ENCODE data around the gene KLHL22.
"Not testable (repeated sequence)": the region's sequence is repeated elsewhere in the genome, so short reads cannot be mapped to it uniquely, and the experiment has no call there.

The KLHL22 gene

GRCh38 chr22:20494978-20495860 is at the start of gene KLHL22:
Gene KLHL22, minus strand, starts transcription at chr22:20495795. Its CDS starts 6,584 bp downstream, at chr22:20489211.
- peak; percentile 51 for DNase-seq (ENCODE audit: low spot score)

DNA sequence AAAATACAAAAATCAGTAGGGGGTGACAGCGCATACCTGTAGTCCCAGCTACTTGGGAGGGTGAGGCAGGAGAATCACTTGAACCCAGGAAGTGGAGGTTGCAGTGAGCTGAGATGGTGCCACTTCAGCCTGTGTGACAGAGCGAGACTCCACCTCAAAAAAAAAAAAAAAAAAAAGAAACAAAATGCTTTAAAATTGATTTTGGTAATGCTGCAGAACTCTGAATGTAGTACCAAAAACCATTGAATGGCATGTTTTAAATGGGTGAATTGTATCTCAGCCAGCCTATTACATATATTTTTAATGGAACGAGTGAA is 49.7 kb upstream of the KLHL22 start:
- DNase-seq (ENCODE audit: low spot score) = not testable (repeated sequence)

DNA sequence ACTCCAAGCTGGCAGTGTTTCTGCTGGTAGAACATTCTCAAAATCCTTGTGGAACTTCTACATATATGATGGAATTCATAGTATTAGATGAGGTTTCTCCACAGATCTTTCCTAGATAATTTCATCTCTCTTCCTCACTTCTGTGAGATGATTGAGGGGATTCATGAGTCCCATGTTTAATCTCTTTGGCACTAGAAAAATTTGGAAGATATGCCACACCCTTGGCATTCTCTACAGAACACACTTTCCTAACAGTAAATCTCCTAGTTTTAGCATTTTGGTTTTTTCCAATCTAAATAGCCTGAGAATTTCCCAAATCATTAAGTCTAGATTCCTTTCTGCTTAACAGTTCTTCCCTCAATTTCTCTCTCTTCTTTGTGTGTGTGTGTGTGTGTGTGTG is 47.1 kb upstream of the KLHL22 start:
- no peak for DNase-seq (ENCODE audit: low spot score)

DNA sequence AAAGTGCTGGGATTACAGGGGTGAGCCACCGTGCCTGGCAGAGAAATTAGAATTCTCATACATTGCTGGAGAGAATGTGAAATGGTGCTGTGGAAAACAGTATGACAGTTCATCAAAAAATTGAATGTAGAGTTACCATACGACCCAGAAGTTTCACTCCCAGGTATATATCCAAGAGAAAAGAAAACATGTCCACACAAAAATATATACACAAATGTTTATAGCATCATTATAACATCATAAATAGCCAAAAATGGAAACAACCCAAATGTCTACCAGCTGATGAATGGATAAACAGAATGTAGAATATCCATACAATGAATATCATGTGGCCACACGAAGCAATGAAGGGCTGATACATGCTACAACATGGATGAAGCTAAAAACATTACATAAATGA is 46.5 kb upstream of the KLHL22 start:
- DNase-seq (ENCODE audit: low spot score) = no peak

DNA sequence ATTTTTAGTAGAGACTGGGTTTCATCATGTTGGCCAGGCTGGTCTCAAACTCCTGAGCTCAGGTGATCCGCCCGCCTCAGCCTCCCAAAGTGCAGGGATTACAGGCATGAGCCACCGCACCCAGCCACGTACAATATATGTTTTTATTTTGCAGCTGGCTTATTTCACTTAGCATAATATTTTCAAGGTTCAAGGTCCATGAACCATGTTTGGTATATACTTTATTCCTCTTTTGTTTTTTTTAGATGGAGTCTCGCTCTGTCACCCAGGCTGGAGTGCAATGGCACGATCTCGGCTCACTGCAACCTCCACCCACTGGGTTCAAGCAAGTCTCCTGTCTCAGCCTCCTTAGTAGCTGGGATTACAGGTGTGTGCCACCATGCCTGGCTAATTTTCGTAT is 43.3 kb upstream of the KLHL22 start:
- DNase-seq (ENCODE audit: low spot score) = not testable (repeated sequence)

- no peak for DNase-seq (ENCODE audit: low spot score)
Observed at GRCh38 chr22:20537983-20538382, 42.4 kb upstream of the KLHL22 start.

DNA sequence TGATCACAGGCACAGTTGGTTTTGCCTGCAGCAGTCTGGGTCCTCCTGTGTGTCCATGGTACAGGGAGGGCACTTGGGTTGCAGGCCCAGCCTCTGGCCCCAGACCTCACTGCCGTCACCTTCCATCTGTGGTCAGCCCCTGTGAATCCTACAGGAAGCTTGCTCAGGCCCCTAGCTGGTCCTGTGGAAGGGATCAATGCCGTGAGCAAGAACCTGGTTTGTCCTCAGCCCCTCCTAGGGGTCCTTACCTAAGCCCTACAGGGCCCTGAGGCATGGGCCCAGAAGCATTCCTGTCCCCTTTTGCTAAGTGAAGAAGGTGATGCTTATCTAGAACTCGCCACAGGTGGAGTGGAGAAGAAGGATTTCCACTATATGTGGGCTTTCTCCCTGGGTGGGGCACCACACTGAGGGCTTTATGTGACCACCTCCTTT is 41.7 kb upstream of the KLHL22 start:
- DNase-seq (ENCODE audit: low spot score) = no peak

- no peak for DNase-seq (ENCODE audit: low spot score)
Observed at GRCh38 chr22:20536590-20537324, 41.2 kb upstream of the KLHL22 start.

GRCh38 chr22:20533879-20534265 is 38.3 kb upstream of the KLHL22 start:
- DNase-seq (ENCODE audit: low spot score) = no peak

- no peak for DNase-seq (ENCODE audit: low spot score)
Observed at GRCh38 chr22:20533095-20533878, 37.7 kb upstream of the KLHL22 start.

DNA sequence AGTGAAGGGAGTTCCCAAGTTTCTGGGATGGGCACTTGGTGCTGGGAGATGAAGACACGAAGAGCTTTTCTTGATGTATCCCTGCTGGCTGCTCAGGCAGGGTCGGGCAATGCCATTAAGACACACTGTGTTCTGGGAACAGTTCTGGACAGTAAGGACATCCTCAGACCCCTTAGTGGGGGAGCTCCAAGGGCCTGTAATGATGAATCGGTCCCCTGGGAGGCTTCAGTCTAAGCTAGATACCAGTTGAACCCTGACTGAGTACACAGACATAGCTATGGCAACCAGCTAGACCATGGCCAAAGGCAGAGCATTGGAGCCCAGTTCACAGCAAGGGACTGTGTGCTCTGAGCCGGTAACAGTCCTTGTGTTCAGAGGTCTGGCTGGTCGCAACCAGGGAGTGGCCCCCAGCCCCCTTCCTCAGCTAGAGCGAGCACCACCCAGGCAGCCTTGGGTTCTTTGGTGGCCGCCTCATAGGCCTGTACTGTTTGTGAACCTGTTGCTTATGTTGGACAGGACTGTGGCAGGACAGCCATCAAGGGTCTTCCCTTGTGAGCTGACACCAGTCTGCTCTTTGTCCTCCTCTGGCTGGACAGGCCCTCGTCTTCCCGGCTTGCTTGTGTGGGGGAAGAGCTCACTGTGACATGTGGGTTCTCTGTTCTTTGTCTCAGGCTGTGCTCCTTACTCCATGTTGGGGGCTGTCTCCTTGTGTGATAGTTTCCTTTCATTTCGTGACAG is 36.8 kb upstream of the KLHL22 start:
- no peak for DNase-seq (ENCODE audit: low spot score)

DNA sequence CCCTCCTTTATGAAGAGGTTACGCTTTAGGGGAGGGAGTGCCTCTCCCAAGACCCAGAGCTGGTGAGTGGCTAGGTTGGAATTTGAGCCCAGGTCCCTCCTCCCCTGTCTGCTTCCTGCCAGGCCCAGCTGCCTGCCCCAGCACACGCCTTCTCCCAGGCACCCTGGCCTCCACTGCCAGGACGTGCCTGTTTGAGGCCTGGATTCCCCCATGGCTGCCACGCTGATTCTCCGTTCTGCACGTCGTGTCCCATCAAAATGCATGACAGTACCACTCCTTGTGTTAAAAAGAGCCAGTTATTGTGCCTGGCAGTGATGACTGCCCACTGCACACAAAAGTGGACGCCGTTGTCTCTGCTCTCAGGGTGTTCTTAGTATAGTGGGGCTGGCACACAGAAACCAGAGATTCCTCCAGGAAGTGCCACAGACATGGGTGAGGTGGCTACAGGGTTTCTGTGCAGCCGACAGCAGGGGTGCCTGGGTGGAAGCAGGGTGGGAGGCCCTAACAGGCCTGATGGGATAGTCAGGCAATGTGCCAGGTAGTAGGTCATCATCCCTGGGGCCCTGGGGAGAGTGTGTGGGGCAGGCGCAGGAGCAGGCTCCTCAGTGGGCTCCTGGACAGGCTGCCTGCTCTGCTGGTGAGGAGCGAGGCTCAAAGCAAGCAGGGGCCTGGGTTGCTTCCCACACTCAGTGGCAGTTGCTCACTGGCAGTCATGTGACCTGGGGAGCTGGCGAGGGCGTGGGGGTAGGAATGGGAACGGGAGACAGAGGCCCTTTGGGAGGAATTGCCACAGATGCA is 36.0 kb upstream of the KLHL22 start:
- no peak for DNase-seq (ENCODE audit: low spot score)

DNA sequence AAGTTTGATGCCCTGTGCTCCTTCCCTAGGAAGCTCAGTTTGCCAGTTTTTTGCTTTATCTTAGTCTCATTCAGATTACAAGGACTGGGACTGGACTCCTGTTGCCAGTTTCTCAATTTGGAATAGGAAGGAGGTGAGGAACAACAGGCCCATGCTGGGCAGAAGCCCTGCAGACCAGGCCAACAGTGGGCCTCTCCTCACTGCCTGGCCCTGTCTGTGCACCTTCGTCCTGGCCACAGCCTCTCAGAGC is 35.5 kb upstream of the KLHL22 start:
- DNase-seq (ENCODE audit: low spot score) = no peak

DNA sequence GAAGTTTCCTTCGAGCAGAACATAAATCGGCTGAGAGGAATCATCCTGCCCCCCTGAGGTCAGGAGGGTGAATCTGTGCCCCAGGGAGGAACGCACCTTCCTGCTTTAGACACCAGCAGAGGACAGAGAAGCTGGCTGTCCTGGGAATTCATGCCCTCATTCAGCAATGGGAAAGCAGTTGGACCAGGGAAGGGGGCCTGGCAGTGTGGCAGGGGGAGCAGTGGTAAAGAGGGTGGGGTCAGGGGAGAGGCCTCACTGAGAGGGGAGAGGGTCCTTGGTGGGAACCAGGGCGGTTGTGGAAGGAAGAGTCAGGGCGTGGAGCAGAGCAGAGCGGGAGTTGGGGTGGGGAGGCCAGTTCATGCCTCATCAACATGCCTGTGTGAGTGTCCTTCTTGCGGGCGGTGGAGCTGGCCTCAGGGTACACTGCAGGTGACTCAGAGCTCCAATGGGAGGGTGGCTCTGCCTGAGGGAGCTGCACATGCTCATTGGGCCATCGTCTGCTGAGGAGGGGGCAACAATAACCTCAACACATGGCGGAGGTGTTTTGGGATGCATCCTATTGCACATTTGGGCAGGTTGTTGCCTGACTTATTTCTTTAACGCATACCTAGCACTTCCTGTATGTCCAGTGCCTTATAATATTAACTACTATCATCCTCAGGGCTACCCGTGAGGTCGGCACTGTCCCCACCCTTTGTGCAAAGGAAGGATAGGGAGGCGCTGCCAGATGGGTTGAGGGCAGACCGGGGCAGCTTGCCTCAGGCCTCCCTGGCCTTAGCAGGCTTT is 35.0 kb upstream of the KLHL22 start:
- no peak for DNase-seq (ENCODE audit: low spot score)

- no peak for DNase-seq (ENCODE audit: low spot score)
Observed at GRCh38 chr22:20528405-20528978, 32.9 kb upstream of the KLHL22 start.

- no peak for DNase-seq (ENCODE audit: low spot score)
Observed at GRCh38 chr22:20526628-20527355, 31.2 kb upstream of the KLHL22 start.

- no peak for DNase-seq (ENCODE audit: low spot score)
Observed at GRCh38 chr22:20526305-20526627, 30.7 kb upstream of the KLHL22 start.

- DNase-seq (ENCODE audit: low spot score) = no peak
Observed at GRCh38 chr22:20525048-20525447, 29.5 kb upstream of the KLHL22 start.

DNA sequence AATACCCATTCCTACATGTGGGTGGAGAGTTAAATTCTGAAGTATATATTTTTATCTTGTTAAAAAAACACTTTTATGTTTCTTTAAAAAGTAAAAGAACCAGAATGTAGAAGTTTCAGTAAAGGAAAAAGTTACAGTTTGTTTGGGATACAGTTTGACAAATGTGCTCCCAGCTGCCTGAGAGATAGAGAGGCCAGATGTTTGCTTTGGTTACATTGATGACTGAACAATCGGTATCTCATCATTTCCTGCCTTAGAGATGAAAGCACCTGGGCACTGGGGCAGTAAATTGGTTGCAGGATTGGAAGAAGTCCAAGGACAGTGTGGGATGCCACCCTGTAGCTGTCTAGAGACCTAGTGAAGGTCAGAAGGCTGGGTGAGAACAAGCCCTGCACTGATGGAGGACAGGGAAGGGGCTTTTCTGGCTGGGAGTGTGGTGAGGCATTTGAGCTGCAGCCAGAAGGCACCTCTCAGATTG is 28.4 kb upstream of the KLHL22 start:
- DNase-seq (ENCODE audit: low spot score) = no peak
